HepG2 (cell line): Measurements from ENCODE around the gene TRPV4. TPM values are rescaled to one million over a fixed set of nuclear protein-coding genes. Genes with fewer than 3 reads are reported as not detected.
A peak's percentile ranks its signal among the peaks of the same experiment; 100 is the strongest.

Experiments used
- FIP1L1 ChIP-seq: fragments of 200-400 bp; formaldehyde crosslinking; IDR thresholded peaks from 2 replicates; pipeline ENCODE4 v1.6.1; 2018; ENCODE audit warnings: low read depth, mild to moderate bottlenecking, low read length, moderate library complexity, borderline replicate concordance; ENCODE audit not compliant: insufficient read depth
- FOXA1 ChIP-seq, 2 experiments: fragments of 450-650 bp in 1 of 2; sonication (generic) in 1 of 2; formaldehyde crosslinking in 1 of 2; IDR thresholded peaks; 2 replicates each; pipeline versions ENCODE4 v1.4.0 to v1.6.1; 2016 to 2020; ENCODE audit warnings: missing genetic modification reagents in 1 of 2
- KLF12 ChIP-seq: sonication (generic); formaldehyde crosslinking; IDR thresholded peaks from 2 replicates; pipeline ENCODE4 v1.4.0; 2020; ENCODE audit warnings: missing genetic modification reagents, borderline replicate concordance
- NR2F2 ChIP-seq: IDR thresholded peaks from 2 replicates; pipeline ENCODE4 v1.6.1; 2012; ENCODE audit warnings: low read depth, inconsistent platforms, borderline replicate concordance
- RAD21 ChIP-seq: fragments of 450-650 bp; formaldehyde crosslinking; IDR thresholded peaks from 2 replicates; pipeline ENCODE4 v1.5.0; 2020; ENCODE audit warnings: mild to moderate bottlenecking
- SAP130 ChIP-seq: IDR thresholded peaks from 2 replicates; pipeline ENCODE4 v1.6.1; 2016; ENCODE audit warnings: low read depth
- TAF15 ChIP-seq: fragments of 200-400 bp; formaldehyde crosslinking; IDR thresholded peaks from one replicate; pipeline ENCODE4 v1.6.1; 2018; ENCODE audit warnings: mild to moderate bottlenecking, low read depth, low read length; ENCODE audit not compliant: poor library complexity, severe bottlenecking
- XRCC5 ChIP-seq: fragments of 200-400 bp; formaldehyde crosslinking; optimal IDR thresholded peaks from 2 replicates; pipeline ENCODE3; 2017; ENCODE audit warnings: mild to moderate bottlenecking, low read length
- ZNF101 ChIP-seq: sonication (generic); formaldehyde crosslinking; IDR thresholded peaks from 2 replicates; pipeline ENCODE4 v1.4.0; 2020; ENCODE audit warnings: mild to moderate bottlenecking, low read depth, missing genetic modification reagents, borderline replicate concordance
- ZNF256 ChIP-seq: sonication (generic); formaldehyde crosslinking; conservative IDR thresholded peaks from 2 replicates; pipeline ENCODE4 v1.4.0; 2020; ENCODE audit warnings: missing genetic modification reagents
- polyA plus RNA-seq, 8 experiments: library from polyadenylated mRNA; depleted of rRNA in 3 of 8; stranded (reverse) in 7 of 8; unstranded in 1 of 8; fragments of >200 nt; fragmentation: Illumina TruSeq in 4 of 8; extraction: Trizol in 4 of 8; gene quantifications; 2 replicates each; pipeline versions ENCODE4 v1.2.1 to v1.2.3, GENCODE V29; 2011 to 2016; ENCODE audit warnings: low read depth in 4 of 8, missing spikeins in 1 of 8, mixed read lengths in 1 of 8; ENCODE audit not compliant: insufficient read depth in 1 of 8
- total RNA-seq, 5 experiments: library from RNA; depleted of rRNA; stranded (reverse); fragments of >200 nt; fragmentation: Illumina TruSeq; extraction: Trizol; gene quantifications; 2 replicates each; pipeline ENCODE4 v1.2.3, GENCODE V29; 2016; ENCODE audit warnings: low read depth in 1 of 5
- TF ChIP-seq, protein P1 (sequence below): sonication (generic); formaldehyde crosslinking; IDR thresholded peaks from 2 replicates; pipeline ENCODE4 v1.8.0; 2022; ENCODE audit warnings: mild to moderate bottlenecking, missing genetic modification reagents

The TRPV4 gene
- total and polyA plus RNA-seq, 2 of the 13 experiments (the other 11 are each of a cell fraction or from before 2014, with no cell fraction given), result 0.66 to 4.7 TPM

DNA sequence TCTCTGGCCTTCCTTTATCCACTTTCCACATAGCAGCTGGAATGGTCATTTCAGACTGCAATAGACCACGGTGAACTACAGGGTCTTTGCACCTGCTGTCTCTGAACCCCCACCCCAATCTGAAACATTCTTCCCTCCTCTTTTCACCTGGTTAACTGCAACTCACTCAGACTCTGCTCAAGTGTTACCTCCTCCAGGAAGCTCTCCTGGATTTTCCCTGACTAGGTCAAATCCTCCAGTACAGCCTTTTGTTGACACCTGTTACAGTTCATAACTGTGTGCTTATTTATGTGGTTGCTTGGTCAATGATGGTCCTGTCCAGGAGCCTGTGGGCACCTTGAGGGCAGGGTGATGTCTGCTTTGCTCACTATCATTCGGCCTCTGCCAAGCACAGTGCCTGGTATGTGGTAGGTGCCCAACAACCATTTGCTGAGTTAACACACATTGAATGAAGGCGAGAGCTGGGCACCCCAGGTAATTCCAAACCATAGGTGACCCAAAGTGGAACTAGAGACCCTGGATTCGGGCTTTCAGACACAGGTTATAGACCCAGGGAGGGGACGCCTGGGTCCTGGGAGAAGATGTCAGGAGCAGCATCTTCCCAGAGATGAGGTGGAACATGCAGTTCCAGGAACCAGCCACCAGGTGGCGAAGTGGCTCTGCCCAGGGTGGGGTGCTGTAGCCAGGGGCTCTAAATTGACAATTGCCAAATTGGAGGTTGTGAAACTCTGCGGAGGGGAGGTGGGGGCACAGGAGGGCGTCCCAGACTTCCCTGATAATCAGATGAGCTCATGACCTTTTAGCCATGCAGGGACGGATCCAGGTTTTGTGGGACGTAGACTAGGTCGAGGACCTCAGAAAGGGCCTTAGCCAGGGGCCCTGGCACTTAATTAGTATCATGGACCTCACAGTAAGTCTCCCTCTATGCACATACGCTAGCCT, 28.1 kb downstream of the TRPV4 start (continued):
- TF ChIP-seq FIP1L1 (no peak), FOXA1 (IDR thresholded peaks at IDR 0.05) (no peak), FOXA1 (CRISPR knock-in tag; IDR thresholded peaks at IDR 0.05) (0 out of 2 replicates have a peak, but pooled peaks have one; percentile 14), TAF15 (no peak), NR2F2 (no peak), RAD21 (CRISPR knock-in tag) (peak; percentile 91), SAP130 (no peak), KLF12 (CRISPR knock-in tag) (no peak), ZNF101 (CRISPR knock-in tag) (no peak), ZNF256 (CRISPR knock-in tag) (no peak), XRCC5 (peak; percentile 68)
- TF ChIP-seq, protein P1, sequence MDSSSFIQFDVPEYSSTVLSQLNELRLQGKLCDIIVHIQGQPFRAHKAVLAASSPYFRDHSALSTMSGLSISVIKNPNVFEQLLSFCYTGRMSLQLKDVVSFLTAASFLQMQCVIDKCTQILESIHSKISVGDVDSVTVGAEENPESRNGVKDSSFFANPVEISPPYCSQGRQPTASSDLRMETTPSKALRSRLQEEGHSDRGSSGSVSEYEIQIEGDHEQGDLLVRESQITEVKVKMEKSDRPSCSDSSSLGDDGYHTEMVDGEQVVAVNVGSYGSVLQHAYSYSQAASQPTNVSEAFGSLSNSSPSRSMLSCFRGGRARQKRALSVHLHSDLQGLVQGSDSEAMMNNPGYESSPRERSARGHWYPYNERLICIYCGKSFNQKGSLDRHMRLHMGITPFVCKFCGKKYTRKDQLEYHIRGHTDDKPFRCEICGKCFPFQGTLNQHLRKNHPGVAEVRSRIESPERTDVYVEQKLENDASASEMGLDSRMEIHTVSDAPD (CRISPR knock-in tag), result no peak
